ENCODE measurements around the gene MMP24OS. TPM values are rescaled to one million over a fixed set of nuclear protein-coding genes. Genes with fewer than 3 reads are reported as not detected.
"Not testable (repeated sequence)": the region's sequence is repeated elsewhere in the genome, so short reads cannot be mapped to it uniquely, and the experiment has no call there.

MMP24OS gene
- total RNA-seq (2014; rRNA removed; shearing (Covaris generic)), result 8.6 and 10.7 TPM in 2 replicates

DNA sequence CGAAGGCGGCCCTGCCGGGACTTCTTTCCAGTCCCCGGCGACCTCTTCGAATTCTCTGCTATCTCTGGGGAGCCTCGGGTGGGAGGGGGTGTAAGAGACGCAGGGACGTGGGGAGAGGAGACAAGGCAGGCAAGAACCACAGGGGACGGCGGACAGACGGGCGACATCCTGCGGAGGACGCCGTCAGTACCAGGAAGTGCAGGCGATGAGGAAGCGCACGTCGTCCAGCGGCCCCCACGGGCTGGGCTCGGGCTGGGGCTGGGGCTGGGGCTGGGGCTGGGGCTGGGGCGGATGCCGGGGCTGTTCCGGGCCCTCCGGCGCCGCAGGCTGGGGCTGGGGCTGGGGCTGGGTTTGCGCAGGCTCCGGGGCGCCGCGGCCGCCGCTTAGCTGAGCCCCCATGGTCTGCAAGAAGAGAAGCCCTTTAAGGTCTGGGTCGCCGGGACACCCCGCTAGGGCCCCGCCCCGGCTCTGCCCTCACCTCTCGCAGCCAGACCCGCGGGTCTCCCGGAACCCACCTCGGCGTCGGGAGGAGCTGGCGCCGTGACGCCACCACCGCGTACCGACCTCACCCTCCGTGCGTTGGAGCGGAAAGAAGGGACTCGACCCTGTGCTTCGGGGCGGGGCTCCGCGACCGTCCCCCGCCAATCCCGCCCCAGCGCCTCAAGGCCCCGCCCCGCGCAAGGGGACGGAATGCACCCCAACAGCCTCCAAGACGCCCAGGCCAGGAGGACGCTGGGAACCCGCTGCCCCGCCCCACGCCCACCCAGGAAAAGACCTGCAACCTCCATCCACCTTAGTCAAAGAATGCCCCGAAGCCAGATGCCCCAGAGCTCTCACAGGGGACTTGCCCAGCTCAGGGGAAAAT is at the start of gene MMP24OS:
Gene MMP24OS (minus strand): TSS at position 592 of the 865 bp plus-strand sequence. CDS start 193 bp downstream, at position 399.
- in situ Hi-C loops (cut with HindIII; ENCODE audit: low sequenced_read_pairs), result no loop called here
- peak; percentile 94 for DNase-seq (ENCODE audit: low spot score)

DNA sequence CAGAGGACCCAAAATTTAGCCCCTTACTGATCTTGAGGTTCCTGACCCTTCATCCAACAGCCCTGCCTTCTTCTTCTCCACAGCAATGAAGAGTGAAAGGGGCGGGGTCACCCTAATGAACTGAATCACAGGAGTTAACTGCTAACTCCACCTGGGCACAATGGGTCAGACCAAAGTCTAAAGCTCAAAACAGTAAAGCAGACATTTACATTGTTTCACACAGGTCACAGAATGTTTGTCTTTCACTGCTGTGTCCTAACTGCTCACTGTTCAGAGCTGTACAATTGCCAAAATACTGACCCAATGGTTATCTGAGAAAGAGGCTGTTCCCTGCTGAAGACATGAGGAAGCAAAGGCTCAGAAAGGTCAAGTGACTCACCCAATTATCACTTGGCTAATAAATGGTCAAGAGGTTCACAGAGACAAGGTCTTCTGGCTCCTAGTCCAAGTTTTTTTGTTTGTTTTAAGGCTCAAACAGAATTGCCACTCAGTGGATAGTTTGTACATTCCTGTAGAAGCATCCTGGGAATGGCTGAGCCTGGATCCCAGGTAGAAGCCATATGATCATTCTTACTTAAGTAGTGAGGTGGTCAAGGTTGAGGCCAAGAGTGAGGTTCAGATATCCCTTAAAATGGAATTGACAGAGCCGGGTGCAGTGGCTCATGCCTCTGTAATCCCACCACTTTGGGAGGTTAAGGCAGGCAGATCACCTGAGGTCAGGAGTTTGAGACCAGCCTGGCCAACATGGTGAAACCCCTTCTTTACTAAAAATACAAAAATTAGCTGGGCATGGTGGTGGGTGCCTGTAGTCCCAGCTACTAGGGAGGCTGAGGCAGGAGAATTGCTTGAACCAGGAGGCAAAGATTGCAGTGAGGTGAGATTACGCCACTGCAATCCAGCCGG is 49.4 kb upstream of the MMP24OS start:
- no peak for DNase-seq (ENCODE audit: low spot score)
- in situ Hi-C loops (cut with HindIII; ENCODE audit: low sequenced_read_pairs), result no loop called here

- in situ Hi-C loops (cut with HindIII; ENCODE audit: low sequenced_read_pairs), result no loop called here
- no peak for DNase-seq (ENCODE audit: low spot score)
These were observed 48.8 kb upstream of the MMP24OS start for GRCh38 chr20:35326740-35327073.

DNA sequence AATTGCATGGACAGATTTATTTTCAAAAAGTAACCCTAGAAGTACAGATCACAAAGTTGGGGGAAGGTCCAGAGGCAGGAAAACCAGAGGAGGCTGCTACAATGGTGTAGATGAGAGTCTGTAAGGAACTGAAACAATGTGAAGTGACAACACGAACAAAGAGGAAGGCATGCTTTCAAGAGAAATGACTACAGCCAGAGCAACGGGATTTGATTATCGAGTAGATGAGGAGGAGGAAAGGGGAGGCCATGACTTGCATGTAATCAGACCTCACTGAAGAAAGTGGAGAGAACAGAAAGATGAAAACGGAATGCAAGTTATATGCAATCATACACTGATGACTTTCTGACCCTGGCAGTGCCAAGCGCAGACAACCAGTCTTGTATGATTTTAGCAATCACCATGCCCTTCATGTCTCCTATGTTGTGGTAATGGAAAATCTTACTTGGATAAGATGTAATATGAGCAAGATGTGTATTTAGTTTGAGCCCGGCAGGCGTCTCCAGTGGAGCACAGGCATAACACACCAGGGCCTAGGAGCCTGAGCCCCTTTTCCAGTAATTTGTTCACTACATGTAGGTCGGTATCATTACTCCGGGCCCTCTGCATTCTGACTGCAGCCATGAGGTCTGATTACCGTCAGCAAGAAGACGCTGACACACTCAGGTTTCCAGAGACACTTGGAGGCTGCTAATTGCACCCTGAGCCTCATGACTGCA is 48.3 kb upstream of the MMP24OS start:
- DNase-seq (ENCODE audit: low spot score), result no peak
- in situ Hi-C loops (cut with HindIII; ENCODE audit: low sequenced_read_pairs), result no loop called here

GRCh38 chr20:35325401-35325800 is 47.5 kb upstream of the MMP24OS start:
- in situ Hi-C loops (cut with HindIII; ENCODE audit: low sequenced_read_pairs), result no loop called here

DNA sequence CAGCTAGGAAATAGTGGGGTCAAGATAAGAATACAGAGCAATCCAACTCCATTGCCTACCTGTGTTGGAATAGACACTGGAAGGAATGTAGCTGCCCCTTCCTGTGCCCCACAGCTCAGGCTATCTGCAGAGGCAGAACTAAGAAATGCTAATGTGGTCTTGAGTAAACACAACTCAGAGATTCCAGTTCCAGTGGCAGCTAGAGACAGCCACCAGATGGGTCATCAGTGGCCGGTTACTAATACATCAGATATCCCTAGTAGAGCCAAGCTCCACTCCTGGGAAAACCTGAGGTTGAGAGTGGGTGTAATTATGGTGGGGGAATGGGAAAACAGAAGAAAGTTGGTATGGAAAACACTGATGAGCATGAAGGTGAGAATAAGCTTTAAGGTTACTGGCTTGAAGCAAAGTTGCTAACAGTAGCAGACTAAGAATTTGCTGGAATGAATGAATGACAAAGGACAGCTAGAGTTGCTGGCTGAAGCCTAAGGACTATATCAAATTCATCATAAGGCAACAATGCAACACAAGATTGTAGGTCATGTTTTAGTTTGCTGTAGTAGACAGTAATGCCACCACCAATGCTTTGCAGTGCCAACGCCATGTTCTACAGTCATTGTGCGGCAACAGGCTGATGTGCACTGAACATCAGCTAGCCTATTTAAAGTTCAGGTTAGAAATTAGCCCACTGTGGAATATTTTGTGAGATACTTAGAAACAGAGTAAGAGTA is 42.6 kb upstream of the MMP24OS start:
- in situ Hi-C loops (cut with HindIII; ENCODE audit: low sequenced_read_pairs), result no loop called here
- DNase-seq (ENCODE audit: low spot score), result no peak

More at GRCh38 chr20:35325401-35325800, 47.5 kb upstream of the MMP24OS start:
- no peak for DNase-seq (ENCODE audit: low spot score)

- no peak for DNase-seq (ENCODE audit: low spot score)
- in situ Hi-C loops (cut with HindIII; ENCODE audit: low sequenced_read_pairs), result no loop called here
These were observed 41.9 kb upstream of the MMP24OS start for GRCh38 chr20:35319871-35320197.

GRCh38 chr20:35319192-35319870 is 41.4 kb upstream of the MMP24OS start:
- in situ Hi-C loops (cut with HindIII; ENCODE audit: low sequenced_read_pairs), result no loop called here
- no peak for DNase-seq (ENCODE audit: low spot score)

DNA sequence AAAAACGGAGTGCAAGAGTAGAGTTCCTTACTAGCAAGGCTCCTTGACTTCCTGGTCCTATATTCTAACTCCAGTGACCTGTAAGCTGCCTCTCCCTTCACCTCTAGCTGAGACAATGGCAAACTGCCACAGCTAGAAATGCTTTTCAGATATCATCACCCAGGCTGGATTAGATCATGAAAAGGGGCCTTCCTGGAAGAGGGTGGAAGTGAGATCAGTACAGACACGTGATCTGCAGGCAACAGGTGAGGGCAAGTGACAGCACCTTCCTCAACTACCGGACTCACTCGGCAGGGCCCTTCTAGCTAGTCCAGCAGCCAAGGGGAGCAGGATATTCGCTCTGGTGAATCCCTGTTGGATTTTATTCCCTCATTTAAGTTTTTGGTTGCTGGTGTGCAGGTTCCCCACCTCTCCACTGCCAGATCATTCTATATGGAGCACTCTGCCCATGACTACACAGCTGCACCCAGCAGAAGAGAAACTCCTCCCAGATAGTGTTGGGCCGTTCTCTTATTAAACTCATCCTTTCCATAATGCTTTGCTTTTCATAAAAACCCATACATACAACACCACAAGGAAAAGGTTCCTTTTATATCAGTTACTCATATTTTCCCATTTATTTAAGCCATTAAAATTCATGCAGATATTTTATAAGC is 40.7 kb upstream of the MMP24OS start:
- no peak for DNase-seq (ENCODE audit: low spot score)
- in situ Hi-C loops (cut with HindIII; ENCODE audit: low sequenced_read_pairs), result no loop called here

- no peak for DNase-seq (ENCODE audit: low spot score)
- in situ Hi-C loops (cut with HindIII; ENCODE audit: low sequenced_read_pairs), result no loop called here
These were observed 39.7 kb upstream of the MMP24OS start for GRCh38 chr20:35317416-35318210.

GRCh38 chr20:35316086-35316485 is 38.2 kb upstream of the MMP24OS start:
- in situ Hi-C loops (cut with HindIII; ENCODE audit: low sequenced_read_pairs), result no loop called here
- DNase-seq (ENCODE audit: low spot score), result no peak

GRCh38 chr20:35315632-35316020 is 37.7 kb upstream of the MMP24OS start:
- in situ Hi-C loops (cut with HindIII; ENCODE audit: low sequenced_read_pairs); DNase-seq (ENCODE audit: low spot score): not testable (repeated sequence)

GRCh38 chr20:35314816-35315631 is 37.1 kb upstream of the MMP24OS start:
- in situ Hi-C loops (cut with HindIII; ENCODE audit: low sequenced_read_pairs), result no loop called here
- no peak for DNase-seq (ENCODE audit: low spot score)

DNA sequence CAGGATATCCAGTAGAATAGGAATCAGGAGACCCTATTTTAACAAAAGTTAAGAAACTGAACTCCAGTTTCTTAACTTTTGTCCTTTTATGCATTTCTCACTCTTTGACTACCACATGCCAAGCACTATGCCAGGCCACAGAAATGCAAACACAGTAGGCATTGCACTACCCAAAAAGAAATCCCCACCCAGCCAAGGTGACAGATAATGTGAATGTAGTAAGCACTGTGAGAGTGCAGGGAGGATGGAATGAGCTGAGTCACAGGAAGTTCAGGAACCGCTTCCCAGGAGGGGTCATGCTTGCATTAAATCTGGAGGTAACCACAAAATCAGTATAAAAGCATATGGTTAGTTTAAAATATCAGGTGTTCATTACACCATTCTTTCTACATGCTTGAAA is 34.4 kb upstream of the MMP24OS start:
- no peak for DNase-seq (ENCODE audit: low spot score)
- in situ Hi-C loops (cut with HindIII; ENCODE audit: low sequenced_read_pairs), result no loop called here

DNA sequence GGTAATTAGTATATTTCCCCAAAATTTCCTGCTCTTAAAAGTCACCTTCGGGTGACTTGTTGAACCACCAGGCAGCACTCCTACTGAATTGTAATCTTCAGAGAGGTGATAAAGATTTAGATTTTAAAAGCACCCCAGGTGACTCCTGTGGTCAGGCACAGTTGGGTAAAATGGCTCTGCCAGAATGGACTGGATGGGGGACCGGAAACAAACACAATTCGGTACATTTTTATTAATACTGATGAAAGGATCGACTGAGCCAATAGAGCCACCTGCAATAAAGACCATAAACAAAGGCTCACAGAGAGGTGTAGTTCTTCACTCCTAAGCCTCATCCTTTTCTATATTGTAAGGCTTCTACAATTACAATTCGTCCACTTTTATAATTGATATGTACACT is 33.9 kb upstream of the MMP24OS start:
- in situ Hi-C loops (cut with HindIII; ENCODE audit: low sequenced_read_pairs), result no loop called here
- no peak for DNase-seq (ENCODE audit: low spot score)

DNA sequence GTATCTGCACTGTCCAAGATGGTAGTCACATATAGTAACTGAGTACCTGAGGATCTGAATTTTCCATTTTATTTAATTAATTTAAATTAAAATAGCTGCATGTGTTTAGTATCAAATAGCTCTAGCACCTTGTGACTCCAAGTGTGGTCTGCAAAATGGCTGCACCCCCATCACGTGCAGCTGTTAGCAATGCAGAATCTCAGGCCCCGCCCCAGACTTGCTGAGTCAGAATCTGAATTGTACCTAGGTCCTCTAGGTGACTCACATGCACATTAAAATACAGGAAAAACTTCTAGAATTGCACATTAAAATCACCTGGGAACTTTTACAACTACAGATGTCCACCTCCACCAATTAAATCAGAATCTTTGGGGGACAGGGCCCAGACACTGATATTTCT is 33.5 kb upstream of the MMP24OS start:
- in situ Hi-C loops (cut with HindIII; ENCODE audit: low sequenced_read_pairs), result no loop called here
- no peak for DNase-seq (ENCODE audit: low spot score)
